Ascending aorta (tissue), 2 donors: Measurements from ENCODE around the gene LHX4. TPM values are rescaled to one million over a fixed set of nuclear protein-coding genes. Genes with fewer than 3 reads are reported as not detected.

Experiments used
- DNase-seq, 2 donors: peaks; one replicate each; pipeline ENCODE4 v3.0.0-alpha.2; 2019; ENCODE audit warnings: low spot score in 2 of 2
- H3K27ac ChIP-seq, 2 donors: fragments of 200-600 bp; sonication (generic); one replicate each; pipeline ENCODE4 v1.5.1; 2016 to 2017; ENCODE audit warnings: mild to moderate bottlenecking in 1 of 2
- H3K27me3 ChIP-seq: fragments of 200-600 bp; sonication (generic); one replicate; pipeline ENCODE4 v1.5.1; 2017
- H3K36me3 ChIP-seq, 2 donors: fragments of 200-600 bp; sonication (generic); one replicate each; pipeline ENCODE4 v1.5.1; 2016
- H3K4me1 ChIP-seq, 2 donors: fragments of 200-600 bp; sonication (generic); one replicate each; pipeline ENCODE4 v1.5.1; 2016 to 2017; ENCODE audit warnings: mild to moderate bottlenecking in 1 of 2
- H3K4me3 ChIP-seq, 2 donors: fragments of 200-600 bp; sonication (generic); one replicate each; pipeline ENCODE4 v1.5.1; 2016 to 2017; ENCODE audit warnings: mild to moderate bottlenecking in 1 of 2
- H3K9me3 ChIP-seq, 2 donors: fragments of 200-600 bp; sonication (generic); one replicate each; pipeline ENCODE4 v1.5.1; 2016
- intact Hi-C: fragments of 100-400 bp; cut with DNase I; formaldehyde crosslinking; loops from one replicate; pipeline ENCODE4 v1.15.1; 2023
- total RNA-seq: library from RNA; depleted of rRNA; stranded (reverse); fragments of >200 nt; gene quantifications from one replicate; pipeline ENCODE4 v1.1.0, GENCODE V29; 2016
- TF ChIP-seq, protein P1 (sequence below), 3 experiments: fragments of 200-600 bp in 2 of 3; fragments of 450-650 bp in 1 of 3; sonication (generic) in 2 of 3; IDR thresholded peaks; one replicate each; pipeline ENCODE4 v1.5.1; 2016 to 2019; ENCODE audit warnings: antibody characterized with exemption in 3 of 3, mild to moderate bottlenecking in 1 of 3, moderate library complexity in 1 of 3

Gene LHX4
- total RNA-seq, 1 donor from 2014 or later = not detected

GRCh38 chr1:180312926-180313325 lies 82.9 kb downstream of the LHX4 start:
- intact Hi-C loops = no loop called here
- no peaks in the 10 kb centered on the region for H3K9me3 ChIP-seq
- no peaks in the 10 kb centered on the region for H3K36me3 ChIP-seq
- no peaks in the 10 kb centered on the region for H3K27me3 ChIP-seq
- H3K27ac ChIP-seq = no peak overlapping the region
- no peaks in the 10 kb centered on the region for H3K4me1 ChIP-seq
- DNase-seq = no peak
- no peak overlapping the region for H3K4me3 ChIP-seq
- TF ChIP-seq, protein P1, sequence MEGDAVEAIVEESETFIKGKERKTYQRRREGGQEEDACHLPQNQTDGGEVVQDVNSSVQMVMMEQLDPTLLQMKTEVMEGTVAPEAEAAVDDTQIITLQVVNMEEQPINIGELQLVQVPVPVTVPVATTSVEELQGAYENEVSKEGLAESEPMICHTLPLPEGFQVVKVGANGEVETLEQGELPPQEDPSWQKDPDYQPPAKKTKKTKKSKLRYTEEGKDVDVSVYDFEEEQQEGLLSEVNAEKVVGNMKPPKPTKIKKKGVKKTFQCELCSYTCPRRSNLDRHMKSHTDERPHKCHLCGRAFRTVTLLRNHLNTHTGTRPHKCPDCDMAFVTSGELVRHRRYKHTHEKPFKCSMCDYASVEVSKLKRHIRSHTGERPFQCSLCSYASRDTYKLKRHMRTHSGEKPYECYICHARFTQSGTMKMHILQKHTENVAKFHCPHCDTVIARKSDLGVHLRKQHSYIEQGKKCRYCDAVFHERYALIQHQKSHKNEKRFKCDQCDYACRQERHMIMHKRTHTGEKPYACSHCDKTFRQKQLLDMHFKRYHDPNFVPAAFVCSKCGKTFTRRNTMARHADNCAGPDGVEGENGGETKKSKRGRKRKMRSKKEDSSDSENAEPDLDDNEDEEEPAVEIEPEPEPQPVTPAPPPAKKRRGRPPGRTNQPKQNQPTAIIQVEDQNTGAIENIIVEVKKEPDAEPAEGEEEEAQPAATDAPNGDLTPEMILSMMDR (IDR thresholded peaks at IDR 0.05) = no peak

- Histone ChIP-seq H3K36me3 (no peaks in the 10 kb centered on the region), H3K4me1 (no peaks in the 10 kb centered on the region), H3K4me3 (no peak overlapping the region), H3K27ac (no peak overlapping the region), H3K27me3 (no peaks in the 10 kb centered on the region), H3K9me3 (peaks cover 0 to 13% of the 10 kb centered on the region in 2 donors)
- TF ChIP-seq, protein P1 (IDR thresholded peaks at IDR 0.05) = no peak
- intact Hi-C loops = no loop called here
- no peak for DNase-seq
Measured at GRCh38 chr1:180327089-180327488, 97.0 kb downstream of the LHX4 start.

Other genes starting within 250 kb of the LHX4 start
- gene QSOX1, start 75.4 kb upstream of the LHX4 start, total RNA-seq = 200 TPM